Measurements from ENCODE around the gene BIRC3. TPM values are rescaled to one million over a fixed set of nuclear protein-coding genes. Genes with fewer than 3 reads are reported as not detected.
"Not testable (repeated sequence)": the region's sequence is repeated elsewhere in the genome, so short reads cannot be mapped to it uniquely, and the experiment has no call there.

BIRC3 gene
- total RNA-seq, 2 experiments from 2014 or later = 135 to 139 TPM

DNA sequence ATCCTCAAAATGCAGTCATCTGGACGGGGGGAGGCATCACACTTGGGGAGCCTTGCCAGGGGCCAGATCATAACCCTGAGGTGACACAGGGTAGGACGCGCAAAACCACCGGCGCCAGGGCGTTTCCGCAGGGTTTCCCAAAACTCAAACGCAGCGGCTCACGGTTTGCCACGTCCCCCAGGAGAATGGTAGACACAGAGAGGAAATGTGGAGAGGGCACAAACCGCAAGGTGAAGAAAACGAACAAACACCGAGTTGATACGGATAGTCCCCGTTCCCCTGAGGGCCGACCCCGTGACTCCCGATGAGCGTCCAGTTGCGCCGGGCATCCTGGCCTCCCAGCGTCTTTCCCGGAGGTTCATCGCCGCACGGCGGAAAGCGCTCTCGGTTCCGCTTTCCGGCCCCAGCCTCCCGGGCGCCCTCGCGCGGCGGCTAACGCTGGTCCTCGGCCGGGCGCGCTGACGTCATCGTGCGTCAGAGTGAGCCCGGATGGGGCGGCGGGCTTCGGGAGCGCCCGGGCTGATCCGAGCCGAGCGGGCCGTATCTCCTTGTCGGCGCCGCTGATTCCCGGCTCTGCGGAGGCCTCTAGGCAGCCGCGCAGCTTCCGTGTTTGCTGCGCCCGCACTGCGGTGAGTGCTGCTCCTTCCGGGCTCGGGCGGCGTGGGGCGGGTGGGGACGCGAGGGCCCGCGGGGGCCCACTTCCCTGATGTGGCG is 29.6 kb downstream of the BIRC3 start, which contains the start of gene BIRC2:
Gene BIRC2 (plus strand): TSS at position 467 of the 714 bp plus-strand sequence. CDS start 2,641 bp downstream, outside the sequence.
- CTCF ChIA-PET = interaction anchor here (0.8 to 6.0 kb wide), 4 partner anchors 52 to 266 kb away, joined by 3 to 92 read pairs (median 18); no protein-coding TSS in a partner anchor
- Mint-ChIP-seq H3K9me3 (no peaks in the 10 kb centered on the region), H3K27ac (peak within 1 kb of the TSS; percentile 100), H3K4me3 (peak within 1 kb of the TSS; percentile 90), H3K4me1 (ENCODE audit: low read depth) (peaks cover 44% of the 10 kb centered on the region), H3K36me3 (peaks cover 25% of the 10 kb centered on the region), H3K27me3 (no peaks in the 10 kb centered on the region)
- intact Hi-C loops (cut with micrococcal nuclease) = loop anchor here (1.0 to 2.0 kb wide), 10 partner anchors 21 to 252 kb away; partner anchors contain the start of gene BIRC3
- POLR2A ChIA-PET = interaction anchor here (1.1 to 1.3 kb wide), 3 partner anchors 29 to 105 kb away, joined by 3 to 8 read pairs (median 4); partner anchors contain the start of gene BIRC3
- DNase-seq = peak; percentile 96

- peak overlapping the region; percentile 100 for H3K27ac Mint-ChIP-seq
- peaks cover 27% of the 10 kb centered on the region for H3K36me3 Mint-ChIP-seq
- H3K9me3 Mint-ChIP-seq = no peaks in the 10 kb centered on the region
- POLR2A ChIA-PET = interaction anchor here (1.1 to 1.3 kb wide), 2 partner anchors 54 to 104 kb away, joined by 3 to 4 read pairs; no protein-coding TSS in a partner anchor
- intact Hi-C loops (cut with micrococcal nuclease) = loop anchor here (1.0 to 2.0 kb wide), 8 partner anchors 21 to 252 kb away; partner anchors contain the start of gene BIRC3
- CTCF ChIA-PET = interaction anchor here (1.1 to 2.9 kb wide), 6 partner anchors 29 to 319 kb away, joined by 3 to 11 read pairs (median 4); no protein-coding TSS in a partner anchor
- H3K27me3 Mint-ChIP-seq = no peaks in the 10 kb centered on the region
- peak overlapping the region; percentile 90 for H3K4me3 Mint-ChIP-seq
- H3K4me1 Mint-ChIP-seq (ENCODE audit: low read depth) = peaks cover 42% of the 10 kb centered on the region
- peak; percentile 36 for DNase-seq
These were observed 30.4 kb downstream of the BIRC3 start for GRCh38 chr11:102347462-102348370.

GRCh38 chr11:102357116-102357515 is 39.8 kb downstream of the BIRC3 start:
- H3K36me3 Mint-ChIP-seq = peaks cover 56% of the 10 kb centered on the region
- H3K4me1 Mint-ChIP-seq (ENCODE audit: low read depth) = peaks cover 57% of the 10 kb centered on the region
- intact Hi-C loops (cut with micrococcal nuclease) = no loop called here
- H3K27ac Mint-ChIP-seq = no peak overlapping the region
- no peaks in the 10 kb centered on the region for H3K27me3 Mint-ChIP-seq
- DNase-seq = no peak
- POLR2A ChIA-PET = no interaction called here
- CTCF ChIA-PET = interaction anchor here (1.0 kb wide), 2 partner anchors 33 to 310 kb away, joined by 3 read pairs; no protein-coding TSS in a partner anchor
- H3K4me3 Mint-ChIP-seq = no peak overlapping the region
- peaks cover 6% of the 10 kb centered on the region for H3K9me3 Mint-ChIP-seq

DNA sequence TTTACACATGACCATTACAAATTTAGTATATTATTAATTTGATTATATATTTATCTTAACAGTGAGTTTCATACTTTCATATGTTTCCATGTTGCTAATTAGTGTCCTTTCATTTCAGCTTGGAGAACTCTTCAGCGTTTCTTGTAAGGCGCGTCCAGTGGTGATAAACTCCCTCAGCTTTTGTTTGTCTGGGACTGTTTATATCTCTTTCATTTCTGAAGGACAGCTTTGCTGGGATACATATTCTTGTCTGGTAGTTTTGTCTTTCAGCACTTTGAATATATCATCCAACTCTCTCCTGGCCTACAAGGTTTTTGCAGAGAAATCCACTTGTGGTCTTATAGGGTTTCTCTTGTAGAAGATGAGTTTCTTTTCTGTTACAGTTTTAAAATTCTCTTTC is 42.1 kb downstream of the BIRC3 start:
- ChIA-PET CTCF (interaction anchor here (0.9 to 1.7 kb wide), 2 partner anchors 31 to 137 kb away, joined by 4 to 6 read pairs; no protein-coding TSS in a partner anchor), POLR2A (no interaction called here)
- Mint-ChIP-seq H3K4me3 (no peak overlapping the region), H3K9me3 (peaks cover 6% of the 10 kb centered on the region), H3K36me3 (peaks cover 59% of the 10 kb centered on the region), H3K4me1 (ENCODE audit: low read depth) (peaks cover 55% of the 10 kb centered on the region), H3K27ac (no peak overlapping the region), H3K27me3 (no peaks in the 10 kb centered on the region)
- no peak for DNase-seq
- intact Hi-C loops (cut with micrococcal nuclease) = no loop called here

DNA sequence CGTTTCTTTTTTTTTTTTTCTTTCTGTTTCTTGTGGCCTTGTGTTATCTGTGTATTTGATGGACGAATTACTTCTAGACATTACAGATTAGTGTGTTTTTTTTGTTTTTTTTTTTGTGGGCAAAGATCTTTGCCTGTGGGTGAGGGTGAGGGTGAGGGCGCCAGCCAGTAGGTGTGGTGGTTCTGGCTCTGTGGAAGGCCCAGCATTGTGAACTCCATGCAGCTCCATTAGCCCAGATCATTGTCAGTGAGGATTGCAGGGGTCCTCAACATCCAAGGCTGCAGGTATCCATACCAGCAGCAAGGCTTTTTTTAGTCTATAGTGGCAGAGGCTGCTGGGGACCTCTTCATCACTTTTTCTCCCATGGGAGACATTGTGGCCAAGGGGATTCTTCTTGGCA is 43.4 kb downstream of the BIRC3 start:
- Mint-ChIP-seq H3K9me3 (no peaks in the 10 kb centered on the region), H3K4me3 (no peak overlapping the region), H3K36me3 (peaks cover 59% of the 10 kb centered on the region), H3K4me1 (ENCODE audit: low read depth) (peaks cover 49% of the 10 kb centered on the region), H3K27me3 (no peaks in the 10 kb centered on the region), H3K27ac (peak overlapping the region; percentile 51)
- POLR2A ChIA-PET = interaction anchor here (0.8 kb wide), 1 partner anchor 61 kb away, joined by 4 read pairs; no protein-coding TSS in a partner anchor
- intact Hi-C loops (cut with micrococcal nuclease) = no loop called here
- no peak for DNase-seq
- CTCF ChIA-PET = interaction anchor here (0.6 to 1.7 kb wide), 6 partner anchors 11 to 253 kb away, joined by 3 to 10 read pairs (median 3); no protein-coding TSS in a partner anchor

- peaks cover 49% of the 10 kb centered on the region for H3K4me1 Mint-ChIP-seq (ENCODE audit: low read depth)
- H3K27ac Mint-ChIP-seq = peak overlapping the region; percentile 51
- peak overlapping the region; percentile 10 for H3K4me3 Mint-ChIP-seq
- H3K27me3 Mint-ChIP-seq = no peaks in the 10 kb centered on the region
- intact Hi-C loops (cut with micrococcal nuclease) = no loop called here
- H3K36me3 Mint-ChIP-seq = peaks cover 61% of the 10 kb centered on the region
- DNase-seq = peak; percentile 26
- ChIA-PET CTCF (interaction anchor here (0.6 to 1.7 kb wide), 7 partner anchors 12 to 369 kb away, joined by 3 to 10 read pairs (median 3); no protein-coding TSS in a partner anchor), POLR2A (no interaction called here)
- H3K9me3 Mint-ChIP-seq = no peaks in the 10 kb centered on the region
These were observed 44.1 kb downstream of the BIRC3 start for GRCh38 chr11:102361086-102362031.

GRCh38 chr11:102364991-102365390 is 47.7 kb downstream of the BIRC3 start:
- intact Hi-C loops (cut with micrococcal nuclease) = no loop called here
- Mint-ChIP-seq H3K27ac (no peak overlapping the region), H3K9me3 (no peaks in the 10 kb centered on the region), H3K4me1 (ENCODE audit: low read depth) (peaks cover 39% of the 10 kb centered on the region), H3K36me3 (peaks cover 64% of the 10 kb centered on the region), H3K4me3 (no peak overlapping the region), H3K27me3 (no peaks in the 10 kb centered on the region)
- ChIA-PET POLR2A (interaction anchor here (0.6 kb wide), 1 partner anchor 25 kb away, joined by 3 read pairs; no protein-coding TSS in a partner anchor), CTCF (interaction anchor here (1.1 to 2.8 kb wide), 3 partner anchors 26 to 301 kb away, joined by 3 to 7 read pairs (median 6); no protein-coding TSS in a partner anchor)
- no peak for DNase-seq

DNA sequence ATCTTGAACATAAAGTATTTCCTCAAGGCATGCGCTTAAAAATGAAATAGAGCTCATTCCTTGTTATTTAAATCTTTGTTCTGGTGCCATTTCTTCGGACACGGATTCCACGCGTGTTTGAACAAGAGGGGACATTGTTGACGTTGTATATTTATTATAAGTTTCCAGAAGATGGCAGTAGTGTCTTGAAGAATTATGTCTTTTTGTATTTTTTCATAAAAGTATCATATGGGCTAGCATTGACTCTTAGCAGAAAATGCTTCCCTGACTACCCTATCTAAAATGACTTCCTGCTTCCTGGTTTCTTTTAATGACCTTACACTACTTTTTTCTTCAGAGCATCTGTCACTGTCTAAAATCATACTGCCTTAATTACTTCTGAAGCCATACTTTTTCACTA is 50.1 kb downstream of the BIRC3 start:
- CTCF ChIA-PET = interaction anchor here (0.6 to 2.3 kb wide), 14 partner anchors 22 to 299 kb away, joined by 3 to 15 read pairs (median 4); no protein-coding TSS in a partner anchor
- POLR2A ChIA-PET = interaction anchor here (0.8 kb wide), 1 partner anchor 8 kb away, joined by 3 read pairs; no protein-coding TSS in a partner anchor
- Mint-ChIP-seq H3K4me3 (no peak overlapping the region), H3K27ac (peak overlapping the region; percentile 15), H3K9me3 (no peaks in the 10 kb centered on the region), H3K36me3 (peaks cover 55% of the 10 kb centered on the region), H3K27me3 (no peaks in the 10 kb centered on the region), H3K4me1 (ENCODE audit: low read depth) (peaks cover 22% of the 10 kb centered on the region)
- DNase-seq = no peak
- intact Hi-C loops (cut with micrococcal nuclease) = no loop called here

- H3K4me3 Mint-ChIP-seq = no peak overlapping the region
- ChIA-PET CTCF (interaction anchor here (0.7 to 1.6 kb wide), 11 partner anchors 22 to 298 kb away, joined by 3 to 12 read pairs (median 4); no protein-coding TSS in a partner anchor), POLR2A (no interaction called here)
- no peaks in the 10 kb centered on the region for H3K27me3 Mint-ChIP-seq
- intact Hi-C loops (cut with micrococcal nuclease) = loop anchor here (1.0 kb wide), 2 partner anchors 21 to 127 kb away; partner anchors contain the start of gene BIRC2
- DNase-seq = no peak
- peaks cover 23% of the 10 kb centered on the region for H3K4me1 Mint-ChIP-seq (ENCODE audit: low read depth)
- H3K36me3 Mint-ChIP-seq = peaks cover 48% of the 10 kb centered on the region
- H3K27ac Mint-ChIP-seq = peak overlapping the region; percentile 67
- no peaks in the 10 kb centered on the region for H3K9me3 Mint-ChIP-seq
These were observed 51.2 kb downstream of the BIRC3 start for GRCh38 chr11:102368472-102368871.

- intact Hi-C loops (cut with micrococcal nuclease); DNase-seq; H3K27ac Mint-ChIP-seq; H3K4me3 Mint-ChIP-seq; H3K9me3 Mint-ChIP-seq; H3K27me3 Mint-ChIP-seq: not testable (repeated sequence)
- ChIA-PET CTCF (interaction anchor here (1.1 to 2.7 kb wide), 4 partner anchors 16 to 85 kb away, joined by 4 to 13 read pairs (median 5); no protein-coding TSS in a partner anchor), POLR2A (interaction anchor here (0.6 to 1.2 kb wide), 2 partner anchors 8 to 113 kb away, joined by 3 read pairs; no protein-coding TSS in a partner anchor)
- Mint-ChIP-seq H3K4me1 (ENCODE audit: low read depth) (peaks cover 22% of the 10 kb centered on the region), H3K36me3 (peaks cover 36% of the 10 kb centered on the region)
These were observed 57.5 kb downstream of the BIRC3 start for GRCh38 chr11:102374633-102375424.

Data from activated CD4-positive, alpha-beta memory T cell treated with anti-CD3 and anti-CD28 coated beads for 36 hours (primary cell).